CD4-positive, alpha-beta T cell treated with Interleukin-10 for 1 hour (primary cell): ENCODE measurements around the gene PDE4DIP.
"Not testable (repeated sequence)": the region's sequence is repeated elsewhere in the genome, so short reads cannot be mapped to it uniquely, and the experiment has no call there.

Experiments used
- DNase-seq: peaks from one replicate; pipeline ENCODE4 v3.0.0-alpha.2; 2020

The PDE4DIP gene

GRCh38 chr1:148844220-148844619 lies at the start of gene PDE4DIP:
Gene PDE4DIP (plus strand): TSS chr1:148844428. CDS start chr1:148844775, 347 bp downstream.
- peak; percentile 3 for DNase-seq

DNA sequence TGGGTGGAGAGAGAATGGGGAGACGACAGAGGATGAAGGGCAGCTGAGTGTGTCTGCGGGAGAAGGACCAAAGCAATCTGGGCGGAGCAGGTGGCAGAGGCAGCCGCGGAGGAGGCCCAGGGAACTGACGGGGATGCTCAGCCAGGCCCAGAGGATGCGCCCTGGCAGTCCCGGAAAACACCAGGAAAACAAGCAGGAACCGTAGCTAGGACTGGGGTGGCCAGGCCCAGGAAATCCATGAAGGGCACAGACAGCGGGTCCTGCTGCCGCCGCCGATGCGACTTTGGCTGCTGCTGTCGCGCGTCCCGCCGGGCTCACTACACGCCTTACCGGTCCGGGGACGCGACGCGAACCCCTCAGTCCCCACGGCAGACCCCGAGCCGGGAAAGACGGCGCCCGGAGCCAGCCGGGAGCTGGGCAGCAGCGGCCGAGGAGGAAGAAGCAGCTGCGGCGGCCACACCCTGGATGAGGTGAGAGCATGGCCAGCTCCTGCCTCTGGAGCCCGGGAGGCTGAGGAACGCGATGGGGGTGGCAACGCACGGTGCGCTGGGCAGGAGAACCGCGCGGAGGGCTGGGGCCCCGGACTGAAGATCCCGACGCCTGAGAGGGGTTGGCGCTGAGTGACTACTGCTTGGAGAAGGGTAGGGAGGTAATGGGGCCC lies 35.8 kb upstream of the PDE4DIP start:
- not testable (repeated sequence) for DNase-seq

DNA sequence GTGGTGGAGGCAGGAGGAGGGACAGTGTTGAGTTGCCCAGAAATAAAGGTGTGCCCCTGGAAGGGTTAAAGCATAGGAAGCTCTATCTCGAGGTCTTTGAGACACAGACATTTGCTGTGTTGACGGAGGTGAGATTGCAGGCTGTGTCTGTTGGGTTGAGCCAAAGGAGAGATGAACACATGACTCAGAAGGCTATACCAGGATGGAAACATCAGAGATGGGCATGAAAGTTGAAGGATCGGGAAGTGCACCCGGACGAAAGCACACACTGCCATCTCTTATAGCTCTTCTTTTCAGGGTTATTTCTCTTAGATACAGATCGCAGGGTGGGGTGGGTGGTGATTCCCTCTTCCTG lies 35.3 kb upstream of the PDE4DIP start:
- DNase-seq = not testable (repeated sequence)

- DNase-seq = not testable (repeated sequence)
These were observed 22.0 kb upstream of the PDE4DIP start for GRCh38 chr1:148822180-148822579.

GRCh38 chr1:148823822-148824221 lies 20.4 kb upstream of the PDE4DIP start:
- not testable (repeated sequence) for DNase-seq

DNA sequence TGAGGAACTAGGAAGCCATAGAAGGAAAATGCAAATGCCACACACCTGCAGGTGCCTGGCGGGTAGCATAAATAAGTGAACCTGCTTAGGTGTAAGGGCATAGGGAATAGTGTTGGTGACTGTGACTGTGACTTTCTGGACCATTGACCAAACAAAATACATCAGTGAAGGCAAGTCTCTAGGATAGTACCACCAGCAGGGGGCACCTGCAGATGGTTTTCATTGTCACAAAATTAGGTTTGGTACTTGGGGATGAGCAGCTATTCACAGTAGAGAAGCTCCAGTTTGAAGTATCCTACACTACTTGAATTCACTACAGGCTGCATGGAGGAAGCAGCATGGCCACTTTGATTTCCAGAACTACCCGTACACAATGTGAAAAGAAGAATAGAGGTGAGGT lies 19.2 kb upstream of the PDE4DIP start:
- DNase-seq = not testable (repeated sequence)

DNA sequence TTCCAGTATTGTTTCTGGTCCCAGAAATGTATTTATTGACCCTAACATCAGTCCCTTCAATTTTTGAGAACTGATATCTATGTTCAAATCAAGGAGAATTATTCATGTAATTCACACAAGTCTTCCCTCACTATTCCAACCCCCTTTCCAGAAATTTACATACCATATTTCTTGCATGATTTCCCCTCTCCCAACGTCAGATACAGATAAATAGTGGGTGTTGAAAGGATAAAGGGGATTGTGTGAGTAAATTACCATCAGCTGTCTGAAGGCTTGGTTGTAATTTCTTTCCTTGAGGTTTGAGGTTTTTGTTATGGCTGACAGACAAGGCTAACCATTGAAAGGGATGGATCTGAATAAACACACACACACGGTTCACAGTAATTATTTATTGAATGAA lies 15.7 kb upstream of the PDE4DIP start:
- not testable (repeated sequence) for DNase-seq

- DNase-seq = not testable (repeated sequence)
These were observed 15.3 kb upstream of the PDE4DIP start for GRCh38 chr1:148828962-148829361.

- not testable (repeated sequence) for DNase-seq
These were observed 14.9 kb upstream of the PDE4DIP start for GRCh38 chr1:148829365-148829764.

- not testable (repeated sequence) for DNase-seq
These were observed 3.0 kb upstream of the PDE4DIP start for GRCh38 chr1:148841262-148841661.

DNA sequence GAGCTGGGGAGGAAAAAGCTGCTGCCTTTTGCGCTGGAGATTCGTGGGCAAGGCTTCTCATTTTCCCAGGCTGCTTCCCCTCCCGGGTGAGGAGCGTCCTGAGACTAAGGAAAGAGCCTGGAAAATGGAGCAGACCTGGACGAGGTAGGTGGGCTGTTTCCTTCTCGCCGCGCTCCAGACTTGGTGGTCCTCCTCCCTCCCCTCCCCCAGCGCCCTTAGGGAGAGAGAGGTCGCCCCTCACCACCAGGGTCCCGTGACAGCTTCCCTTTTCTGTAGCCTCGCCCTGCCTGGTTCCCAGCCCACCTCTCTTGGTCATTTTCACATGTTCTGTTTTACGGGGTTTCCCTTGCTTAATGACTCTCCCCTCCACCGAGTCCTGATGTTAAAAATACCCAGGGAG lies 423 bp downstream of the PDE4DIP start:
- DNase-seq = not testable (repeated sequence)

- not testable (repeated sequence) for DNase-seq
These were observed 840 bp downstream of the PDE4DIP start for GRCh38 chr1:148845068-148845467.

DNA sequence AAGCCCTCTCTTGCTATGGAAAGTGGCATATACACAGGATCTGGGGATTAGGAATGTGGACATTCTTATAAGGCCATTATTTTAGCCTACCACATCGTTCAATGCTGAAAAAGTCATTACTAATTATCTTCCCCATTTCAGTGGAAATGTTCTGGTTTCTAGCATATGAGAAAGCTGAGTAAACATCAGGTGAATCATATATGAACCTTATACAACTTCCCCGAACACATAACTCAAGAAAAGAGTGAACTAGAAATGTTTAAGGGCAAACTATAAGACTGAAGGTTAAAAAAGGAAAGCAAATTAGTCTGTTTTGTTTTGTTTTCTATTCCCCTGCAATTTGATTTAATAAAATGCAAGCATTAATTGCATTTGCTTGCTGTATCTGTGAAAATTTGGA lies 6.1 kb downstream of the PDE4DIP start:
- DNase-seq = not testable (repeated sequence)

DNA sequence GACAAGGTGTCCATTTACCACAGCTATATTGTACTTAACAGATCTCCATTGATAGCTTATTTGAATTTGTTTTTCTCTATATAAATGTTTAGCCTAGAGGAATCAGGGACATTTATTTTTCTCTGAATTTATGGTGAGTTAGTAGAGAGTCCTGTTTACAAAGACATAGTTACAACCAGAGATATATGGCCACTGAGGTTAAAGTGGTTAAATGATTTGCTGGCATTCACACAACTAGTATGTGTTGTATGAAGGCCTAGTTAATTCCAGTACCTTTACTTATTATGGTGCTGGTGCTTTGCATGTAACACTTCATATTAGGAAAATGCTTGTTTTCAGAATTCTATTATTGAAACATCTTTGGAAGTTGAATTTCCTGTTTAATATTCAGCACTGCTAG lies 6.6 kb downstream of the PDE4DIP start:
- DNase-seq = not testable (repeated sequence)

GRCh38 chr1:148851684-148852083 lies 7.5 kb downstream of the PDE4DIP start:
- not testable (repeated sequence) for DNase-seq

DNA sequence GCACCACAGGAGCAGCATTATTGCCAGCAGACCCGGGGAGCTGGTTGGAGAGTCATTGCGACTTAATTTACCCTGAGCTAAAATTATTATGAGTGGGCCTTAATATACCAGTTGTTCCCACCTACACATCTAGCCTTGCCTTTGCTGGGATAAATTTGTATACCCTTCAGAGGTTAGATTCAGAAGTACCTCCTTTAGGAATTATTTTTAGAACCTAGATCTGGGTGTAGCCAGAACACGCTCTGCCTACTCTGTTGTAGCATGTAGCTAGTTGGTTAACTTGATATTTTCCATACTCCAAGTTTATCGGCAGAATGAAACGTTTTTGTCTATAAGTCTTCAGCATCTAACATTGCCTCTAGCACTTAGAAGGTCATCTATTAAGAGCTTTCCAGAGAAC lies 9.1 kb downstream of the PDE4DIP start:
- not testable (repeated sequence) for DNase-seq

DNA sequence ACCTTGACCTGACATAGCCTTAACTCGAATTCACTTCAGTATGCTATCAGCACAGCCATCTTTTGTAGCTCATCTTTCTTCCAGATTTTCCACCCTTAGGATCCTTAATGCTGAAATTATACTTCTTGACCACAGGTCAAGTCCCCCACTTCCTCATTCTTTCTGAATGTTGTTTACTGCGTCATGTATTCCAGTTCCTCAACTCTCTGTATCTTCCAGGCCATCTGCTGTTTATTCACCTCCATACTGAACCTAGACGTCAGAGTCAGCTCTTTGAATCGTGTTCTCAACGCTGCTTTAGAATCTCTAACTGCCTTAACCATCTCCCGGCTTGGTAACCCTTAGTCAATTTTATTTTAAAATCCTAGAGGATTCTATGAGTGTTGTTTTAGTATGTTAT lies 9.8 kb downstream of the PDE4DIP start:
- not testable (repeated sequence) for DNase-seq

GRCh38 chr1:148855367-148855766 lies 11.1 kb downstream of the PDE4DIP start:
- DNase-seq = not testable (repeated sequence)

DNA sequence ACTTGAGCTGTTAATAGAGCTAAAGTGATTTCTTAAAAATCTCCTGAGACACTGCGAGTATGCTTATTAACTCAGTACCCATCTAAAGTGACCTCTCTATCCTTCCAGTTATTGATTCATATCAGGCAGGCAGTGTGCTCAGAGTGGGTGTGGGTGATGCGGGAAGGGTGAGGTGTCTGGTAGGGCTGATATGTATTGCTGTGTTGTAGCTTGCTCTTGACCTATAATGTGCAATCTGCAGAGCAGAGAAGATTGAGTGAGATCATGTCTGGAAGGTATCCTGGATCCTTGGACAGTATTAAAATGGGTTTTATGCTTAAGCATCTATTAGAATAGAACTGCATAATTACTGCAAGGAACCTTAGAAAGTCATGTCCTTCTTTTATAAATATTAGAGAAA lies 15.8 kb downstream of the PDE4DIP start:
- DNase-seq = not testable (repeated sequence)

- DNase-seq = not testable (repeated sequence)
These were observed 16.5 kb downstream of the PDE4DIP start for GRCh38 chr1:148860579-148861259.

DNA sequence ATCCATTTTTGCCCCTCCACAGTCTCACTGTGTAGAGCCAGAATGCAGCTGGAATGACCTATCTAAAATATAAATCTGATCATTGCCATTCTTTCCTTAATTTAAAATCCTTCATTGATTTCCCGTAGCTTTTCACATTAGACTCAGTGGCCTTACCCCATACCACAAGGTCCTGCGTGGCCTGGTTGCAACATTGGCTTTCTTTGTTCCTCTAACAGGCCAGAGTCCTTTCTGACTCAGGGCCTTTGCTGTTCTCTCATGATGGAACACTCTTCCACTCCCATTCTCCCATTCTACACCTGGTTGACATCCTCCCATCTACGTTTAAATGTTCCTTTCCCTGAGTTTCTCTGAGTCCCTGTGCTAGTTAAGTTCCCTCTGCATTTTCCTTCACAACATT lies 18.4 kb downstream of the PDE4DIP start:
- DNase-seq = not testable (repeated sequence)

DNA sequence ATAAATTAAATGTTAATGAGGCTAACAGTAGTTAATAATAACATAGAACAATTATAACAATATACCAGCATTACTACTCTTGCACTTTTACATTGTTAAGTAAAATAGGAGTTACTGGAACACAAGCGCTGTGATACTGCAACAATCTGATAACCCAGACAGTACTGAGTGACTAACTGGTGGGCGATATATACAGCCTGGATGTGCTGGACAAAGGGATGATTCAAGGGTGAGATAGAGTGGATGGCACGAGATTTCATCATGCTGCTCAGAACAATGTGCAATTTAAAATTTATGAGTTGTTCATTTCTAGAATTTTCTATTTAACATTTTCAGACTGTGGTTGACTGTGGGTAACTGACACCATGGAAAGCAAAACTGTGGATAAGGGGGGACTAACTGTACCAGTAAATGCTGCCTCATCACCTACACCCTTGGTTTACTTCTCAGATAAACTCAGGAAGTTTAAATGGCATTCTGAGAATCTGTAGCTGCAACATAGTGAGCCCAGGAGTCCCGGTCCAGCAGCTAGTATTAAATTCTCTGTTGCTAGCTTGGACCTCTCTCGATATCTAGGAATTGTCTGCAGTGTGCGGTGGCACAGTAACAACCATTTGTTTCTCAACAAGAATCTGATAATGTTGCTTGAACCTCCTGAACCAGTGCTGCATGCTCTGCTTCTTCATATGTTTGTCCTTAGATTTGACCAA lies 24.9 kb downstream of the PDE4DIP start:
- not testable (repeated sequence) for DNase-seq

- not testable (repeated sequence) for DNase-seq
These were observed 25.4 kb downstream of the PDE4DIP start for GRCh38 chr1:148869634-148869961.
